HCT116 (cell line): ENCODE data around the gene CD2. TPM values are rescaled to one million over a fixed set of nuclear protein-coding genes. Genes with fewer than 3 reads are reported as not detected.

Experiments used
- ATAC-seq: fragments of 200-7000 bp; cut with Tn5 transposase; 2 replicates; pipeline ENCODE4 v1.9.1; 2020; ENCODE audit warnings: mild to moderate bottlenecking, moderate library complexity
- BruUV-seq: library from RNA; stranded (reverse); fragments of 400-500 nt; replicated peaks from 2 replicates; lab custom pipeline; 2021; lab: Mats Ljungman, UMichigan
- CTCF ChIA-PET: fragments of 300-600 bp; sonication (Branson Sonifier 250); formaldehyde crosslinking; loops from one replicate; lab custom pipeline; 2021; ENCODE audit warnings: antibody characterized with exemption; lab: Charles Lee
- POLR2A ChIA-PET: fragments of 300-600, 350-600 bp; sonication (Branson Sonifier 250); formaldehyde crosslinking; loops from one replicate; lab custom pipeline; 2021; ENCODE audit warnings: antibody characterized with exemption; lab: Charles Lee
- RAD21 ChIA-PET, 2 experiments: fragments of 300-600 bp; sonication (Branson Sonifier 250); formaldehyde crosslinking; loops; one replicate each; lab custom pipeline; 2023; ENCODE audit warnings: low total read pairs in 2 of 2; ENCODE audit not compliant: uncharacterized antibody in 2 of 2, unreplicated experiment in 2 of 2, low non-redundant PET in 1 of 2; lab: Charles Lee
- DNase-seq: peaks from one replicate; pipeline ENCODE4 v3.0.0-alpha.2; 2010; ENCODE audit warnings: low read depth, low spot score
- H2AFZ ChIP-seq: fragments of 200-600 bp; shearing (Covaris generic), sonication (generic); 2 replicates; pipeline ENCODE4 v1.6.1; 2017; ENCODE audit warnings: low read depth, mixed run types, mixed read lengths, antibody characterized with exemption, low read length; ENCODE audit not compliant: poor library complexity, severe bottlenecking
- H3K27ac ChIP-seq: 2 replicates; pipeline ENCODE4 v1.5.1; 2012; ENCODE audit warnings: low read depth, low read length
- H3K27me3 ChIP-seq: fragments of 200-600 bp; sonication (generic); 2 replicates; pipeline ENCODE4 v1.6.1; 2016; ENCODE audit warnings: mixed run types, low read length, mixed read lengths; ENCODE audit not compliant: insufficient read depth
- H3K36me3 ChIP-seq, 2 experiments: fragments of 200-500 bp in 1 of 2; fragments of 200-600 bp in 1 of 2; sonication (Bioruptor generic) in 1 of 2; sonication (generic) in 1 of 2; 2 replicates each; pipeline versions ENCODE4 v1.5.1 to v1.6.1; 2014 to 2016; ENCODE audit warnings: low read length in 2 of 2, inconsistent platforms in 1 of 2, mixed read lengths in 1 of 2, mixed run types in 1 of 2; ENCODE audit not compliant: insufficient read depth in 2 of 2, control insufficient read depth in 1 of 2
- H3K4me1 ChIP-seq, 2 experiments: fragments of 200-600 bp in 1 of 2; sonication (generic) in 1 of 2; 2 replicates each; pipeline versions ENCODE4 v1.5.1 to v1.6.1; 2012 to 2017; ENCODE audit warnings: low read length in 2 of 2, inconsistent platforms in 1 of 2, mild to moderate bottlenecking in 1 of 2, mixed read lengths in 1 of 2, mixed run types in 1 of 2, moderate library complexity in 1 of 2; ENCODE audit not compliant: insufficient read depth in 2 of 2, control insufficient read depth in 1 of 2
- H3K4me2 ChIP-seq: fragments of 200-600 bp; sonication (generic); 2 replicates; pipeline ENCODE4 v1.6.1; 2017; ENCODE audit warnings: mixed run types, low read length, mixed read lengths
- H3K4me3 ChIP-seq, 2 experiments: fragments of 200-600 bp in 1 of 2; sonication (generic) in 1 of 2; replicated peaks in 1 of 2; 2 replicates each; pipeline ENCODE4 v1.5.1; 2011 to 2016; ENCODE audit warnings: low read length in 2 of 2, control low read depth in 1 of 2, low read depth in 1 of 2, mild to moderate bottlenecking in 1 of 2, mixed read lengths in 1 of 2, mixed run types in 1 of 2
- H3K79me2 ChIP-seq: fragments of 200-600 bp; sonication (generic); 2 replicates; pipeline ENCODE4 v1.6.1; 2017; ENCODE audit warnings: mild to moderate bottlenecking, mixed run types, low read length, moderate library complexity, mixed read lengths; ENCODE audit not compliant: insufficient read depth
- H3K9ac ChIP-seq: fragments of 200-600 bp; sonication (generic); 2 replicates; pipeline ENCODE4 v1.6.1; 2016; ENCODE audit warnings: low read length, mixed read lengths
- H3K9me2 ChIP-seq: fragments of 200-600 bp; sonication (generic), shearing (Covaris generic); 2 replicates; pipeline ENCODE4 v1.6.1; 2017; ENCODE audit warnings: mixed run types, mild to moderate bottlenecking, moderate library complexity; ENCODE audit not compliant: insufficient read depth
- H3K9me3 ChIP-seq, 2 experiments: fragments of 200-500 bp in 1 of 2; fragments of 200-600 bp in 1 of 2; sonication (Bioruptor generic) in 1 of 2; sonication (generic) in 1 of 2; 2 replicates each; pipeline ENCODE4 v1.6.1; 2014 to 2017; ENCODE audit warnings: low read length in 2 of 2, mixed read lengths in 2 of 2, inconsistent platforms in 1 of 2, low read depth in 1 of 2, mild to moderate bottlenecking in 1 of 2, mixed run types in 1 of 2, moderate library complexity in 1 of 2; ENCODE audit not compliant: control insufficient read depth in 1 of 2, insufficient read depth in 1 of 2
- H4K20me1 ChIP-seq: fragments of 200-600 bp; sonication (generic), shearing (Covaris generic); 2 replicates; pipeline ENCODE4 v1.6.1; 2017; ENCODE audit warnings: mixed run types, mild to moderate bottlenecking, moderate library complexity; ENCODE audit not compliant: insufficient read depth
- CBX3 ChIP-seq: IDR thresholded peaks from 2 replicates; pipeline ENCODE4 v1.6.1; 2012; ENCODE audit warnings: low read depth
- CEBPB ChIP-seq: IDR thresholded peaks from 2 replicates; pipeline ENCODE4 v1.6.1; 2012; ENCODE audit warnings: low read depth
- ELF1 ChIP-seq: IDR thresholded peaks from 2 replicates; pipeline ENCODE4 v1.6.1; 2012; ENCODE audit warnings: low read depth, borderline replicate concordance
- EZH2 ChIP-seq: fragments of 200-600 bp; sonication (generic); IDR thresholded peaks from 2 replicates; pipeline ENCODE4 v1.6.1; 2017; ENCODE audit warnings: antibody characterized with exemption, mixed run types
- EZH2phosphoT487 ChIP-seq: fragments of 200-600 bp; IDR thresholded peaks from 2 replicates; pipeline ENCODE4 v1.6.1; 2018; ENCODE audit warnings: antibody characterized with exemption, borderline replicate concordance
- FOSL1 ChIP-seq: IDR thresholded peaks from 2 replicates; pipeline ENCODE4 v1.6.1; 2012; ENCODE audit warnings: low read depth
- JUND ChIP-seq: IDR thresholded peaks from 2 replicates; pipeline ENCODE4 v1.6.1; 2012
- MAX ChIP-seq: IDR thresholded peaks from 2 replicates; pipeline ENCODE4 v1.6.1; 2012
- SIN3A ChIP-seq: IDR thresholded peaks from 2 replicates; pipeline ENCODE4 v1.6.1; 2012; ENCODE audit warnings: low read depth
- SRF ChIP-seq: IDR thresholded peaks from 2 replicates; pipeline ENCODE4 v1.6.1; 2012; ENCODE audit warnings: low read depth
- ZFX ChIP-seq: fragments of 450-650 bp; IDR thresholded peaks from 2 replicates; pipeline ENCODE4 v1.6.1; 2017
- intact Hi-C: fragments of 100-400 bp; cut with micrococcal nuclease; formaldehyde crosslinking; loops from 2 replicates; pipeline ENCODE4 v1.10.0; 2022
- total RNA-seq: library from RNA; stranded (reverse); gene quantifications from one replicate; pipeline ENCODE4 v1.2.1, GENCODE V29; 2021; ENCODE audit not compliant: unreplicated experiment
- TF ChIP-seq, protein P1 (sequence below): IDR thresholded peaks from 2 replicates; pipeline ENCODE4 v1.6.1; 2012
- TF ChIP-seq, protein P2 (sequence below): IDR thresholded peaks from 2 replicates; pipeline ENCODE4 v1.6.1; 2011; ENCODE audit warnings: mild to moderate bottlenecking, low read length, moderate library complexity; ENCODE audit not compliant: insufficient replicate concordance; ENCODE audit errors: extremely low read depth

The CD2 gene
- total RNA-seq, 1 experiment from 2014 or later: 0.57 TPM

DNA sequence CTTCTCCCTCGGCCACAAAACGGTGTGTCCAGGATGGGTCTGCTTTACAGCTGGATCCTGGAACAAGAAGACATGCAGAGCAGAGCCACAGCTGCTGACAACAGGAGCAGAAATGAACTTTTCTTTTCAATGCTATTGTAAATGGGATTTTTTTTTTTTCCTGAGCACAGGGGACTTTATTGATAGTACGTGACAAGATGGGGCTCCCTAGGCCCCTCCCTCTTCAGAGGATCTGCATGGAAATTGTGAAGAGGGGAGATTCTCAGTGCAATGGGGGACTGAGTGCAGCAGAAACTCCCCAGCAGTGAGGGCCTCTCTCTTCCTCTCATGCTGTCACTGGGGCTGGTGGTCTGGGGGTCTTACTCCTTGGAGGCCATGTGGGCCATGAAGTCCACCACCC, 40.8 kb upstream of the CD2 start:
- no peak overlapping the region for H3K4me2 ChIP-seq
- ChIA-PET POLR2A (no interaction called here), CTCF (no interaction called here)

More for the DNA sequence above, 40.8 kb upstream of the CD2 start:
- Histone ChIP-seq H3K79me2 (no peaks in the 10 kb centered on the region), H4K20me1 (no peaks in the 10 kb centered on the region), H3K27ac (no peak overlapping the region), H3K4me1 (no peaks in the 10 kb centered on the region), H3K27me3 (no peaks in the 10 kb centered on the region), H3K4me3 (no peak overlapping the region), H3K9ac (no peak overlapping the region), H2AFZ (no peak overlapping the region), H3K36me3 (no peaks in the 10 kb centered on the region), H3K9me3 (no peaks in the 10 kb centered on the region), H3K9me2 (no peaks in the 10 kb centered on the region)
- intact Hi-C loops: no loop called here
- ATAC-seq (no peak), DNase-seq (no peak)
- no TSS peak for BruUV-seq
- RAD21 ChIA-PET: no interaction called here
- TF ChIP-seq SIN3A (no peak), ELF1 (no peak), MAX (no peak), CEBPB (no peak), JUND (no peak), FOSL1 (no peak), CBX3 (no peak), EZH2 (no peak), EZH2phosphoT487 (no peak), ZFX (no peak), SRF (no peak)
- TF ChIP-seq, protein P1, sequence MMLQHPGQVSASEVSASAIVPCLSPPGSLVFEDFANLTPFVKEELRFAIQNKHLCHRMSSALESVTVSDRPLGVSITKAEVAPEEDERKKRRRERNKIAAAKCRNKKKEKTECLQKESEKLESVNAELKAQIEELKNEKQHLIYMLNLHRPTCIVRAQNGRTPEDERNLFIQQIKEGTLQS: no peak
- TF ChIP-seq, protein P2, sequence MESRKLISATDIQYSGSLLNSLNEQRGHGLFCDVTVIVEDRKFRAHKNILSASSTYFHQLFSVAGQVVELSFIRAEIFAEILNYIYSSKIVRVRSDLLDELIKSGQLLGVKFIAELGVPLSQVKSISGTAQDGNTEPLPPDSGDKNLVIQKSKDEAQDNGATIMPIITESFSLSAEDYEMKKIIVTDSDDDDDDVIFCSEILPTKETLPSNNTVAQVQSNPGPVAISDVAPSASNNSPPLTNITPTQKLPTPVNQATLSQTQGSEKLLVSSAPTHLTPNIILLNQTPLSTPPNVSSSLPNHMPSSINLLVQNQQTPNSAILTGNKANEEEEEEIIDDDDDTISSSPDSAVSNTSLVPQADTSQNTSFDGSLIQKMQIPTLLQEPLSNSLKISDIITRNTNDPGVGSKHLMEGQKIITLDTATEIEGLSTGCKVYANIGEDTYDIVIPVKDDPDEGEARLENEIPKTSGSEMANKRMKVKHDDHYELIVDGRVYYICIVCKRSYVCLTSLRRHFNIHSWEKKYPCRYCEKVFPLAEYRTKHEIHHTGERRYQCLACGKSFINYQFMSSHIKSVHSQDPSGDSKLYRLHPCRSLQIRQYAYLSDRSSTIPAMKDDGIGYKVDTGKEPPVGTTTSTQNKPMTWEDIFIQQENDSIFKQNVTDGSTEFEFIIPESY: no peak
